Activated CD8-positive, alpha-beta T cell treated with anti-CD3 and anti-CD28 coated beads for 36 hours (primary cell): ENCODE data around the gene ASPSCR1. TPM values are rescaled to one million over a fixed set of nuclear protein-coding genes. Genes with fewer than 3 reads are reported as not detected.

ENCODE experiments used
- ATAC-seq: fragments of 200-7000 bp; cut with Tn5 transposase; one replicate; pipeline ENCODE4 v1.10.0; 2021; ENCODE audit warnings: mild to moderate bottlenecking, moderate library complexity
- CTCF ChIA-PET: fragments of 350-600 bp; sonication (Branson Sonifier 250); formaldehyde crosslinking; loops from one replicate; lab custom pipeline; 2021; ENCODE audit warnings: antibody characterized with exemption; lab: Charles Lee
- POLR2A ChIA-PET: fragments of 350-600 bp; sonication (Branson Sonifier 250); formaldehyde crosslinking; loops from one replicate; lab custom pipeline; 2021; ENCODE audit warnings: antibody characterized with exemption; lab: Charles Lee
- DNase-seq: peaks from one replicate; pipeline ENCODE4 v3.0.0-alpha.2; 2020
- H3K27ac Mint-ChIP-seq: one replicate; pipeline ENCODE4 v1.8.0; 2021; ENCODE audit warnings: mild to moderate bottlenecking, mixed read lengths
- H3K27me3 Mint-ChIP-seq: one replicate; pipeline ENCODE4 v1.8.0; 2021; ENCODE audit warnings: mixed read lengths
- H3K36me3 Mint-ChIP-seq: one replicate; pipeline ENCODE4 v1.8.0; 2021; ENCODE audit warnings: low read depth, mixed read lengths
- H3K4me1 Mint-ChIP-seq: one replicate; pipeline ENCODE4 v1.8.0; 2021; ENCODE audit warnings: low read depth, mixed read lengths
- H3K4me3 Mint-ChIP-seq: one replicate; pipeline ENCODE4 v1.8.0; 2021; ENCODE audit warnings: mild to moderate bottlenecking, moderate library complexity, mixed read lengths
- H3K9me3 Mint-ChIP-seq: one replicate; pipeline ENCODE4 v1.8.0; 2021; ENCODE audit warnings: mixed read lengths
- intact Hi-C: fragments of 100-400 bp; cut with micrococcal nuclease; formaldehyde crosslinking; loops from one replicate; pipeline ENCODE4 v1.10.0; 2022
- total RNA-seq, 2 experiments: library from RNA; stranded (reverse); gene quantifications; one replicate each; pipeline ENCODE4 v1.2.3, GENCODE V29; 2021
- TF ChIP-seq, protein P1 (sequence below): fragments of 200-600 bp; IDR thresholded peaks from one replicate; pipeline ENCODE4 v1.8.0; 2022; ENCODE audit warnings: antibody characterized with exemption, mild to moderate bottlenecking

Gene ASPSCR1
- total RNA-seq, 2 experiments from 2014 or later: 18.7 to 24.5 TPM

DNA sequence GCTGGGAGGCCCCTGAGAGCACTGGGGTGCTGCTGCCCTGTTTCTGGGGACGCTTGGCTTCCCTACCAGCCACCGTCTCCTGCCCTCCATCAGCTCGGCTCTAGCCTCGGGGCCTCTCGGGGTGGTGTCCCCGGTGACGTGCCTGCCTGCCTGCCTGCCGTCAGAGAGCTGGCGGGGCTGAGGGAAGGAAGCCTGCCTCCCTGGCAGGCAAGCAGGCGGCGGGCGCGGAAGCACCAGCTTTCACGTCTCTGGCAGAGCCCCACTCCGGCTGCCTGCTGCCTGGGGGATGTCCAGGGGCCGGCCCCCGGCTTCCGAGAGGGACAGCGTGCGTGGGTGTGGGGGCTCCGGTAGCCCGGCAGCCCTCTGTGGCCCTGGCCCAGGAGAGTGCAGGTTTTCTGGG lies 35.9 kb downstream of the ASPSCR1 start:
- TF ChIP-seq, protein P1, sequence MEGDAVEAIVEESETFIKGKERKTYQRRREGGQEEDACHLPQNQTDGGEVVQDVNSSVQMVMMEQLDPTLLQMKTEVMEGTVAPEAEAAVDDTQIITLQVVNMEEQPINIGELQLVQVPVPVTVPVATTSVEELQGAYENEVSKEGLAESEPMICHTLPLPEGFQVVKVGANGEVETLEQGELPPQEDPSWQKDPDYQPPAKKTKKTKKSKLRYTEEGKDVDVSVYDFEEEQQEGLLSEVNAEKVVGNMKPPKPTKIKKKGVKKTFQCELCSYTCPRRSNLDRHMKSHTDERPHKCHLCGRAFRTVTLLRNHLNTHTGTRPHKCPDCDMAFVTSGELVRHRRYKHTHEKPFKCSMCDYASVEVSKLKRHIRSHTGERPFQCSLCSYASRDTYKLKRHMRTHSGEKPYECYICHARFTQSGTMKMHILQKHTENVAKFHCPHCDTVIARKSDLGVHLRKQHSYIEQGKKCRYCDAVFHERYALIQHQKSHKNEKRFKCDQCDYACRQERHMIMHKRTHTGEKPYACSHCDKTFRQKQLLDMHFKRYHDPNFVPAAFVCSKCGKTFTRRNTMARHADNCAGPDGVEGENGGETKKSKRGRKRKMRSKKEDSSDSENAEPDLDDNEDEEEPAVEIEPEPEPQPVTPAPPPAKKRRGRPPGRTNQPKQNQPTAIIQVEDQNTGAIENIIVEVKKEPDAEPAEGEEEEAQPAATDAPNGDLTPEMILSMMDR: no peak
- peaks cover 6% of the 10 kb centered on the region for H3K4me1 Mint-ChIP-seq
- ChIA-PET CTCF (interaction anchor here (0.9 to 2.1 kb wide), 2 partner anchors 17 to 54 kb away, joined by 3 to 5 read pairs; no protein-coding TSS in a partner anchor), POLR2A (interaction anchor here (0.7 to 1.1 kb wide), 3 partner anchors 16 to 183 kb away, joined by 3 read pairs; no protein-coding TSS in a partner anchor)
- no peaks in the 10 kb centered on the region for H3K27me3 Mint-ChIP-seq
- H3K9me3 Mint-ChIP-seq: no peaks in the 10 kb centered on the region
- ATAC-seq (no peak), DNase-seq (no peak)
- no peaks in the 10 kb centered on the region for H3K36me3 Mint-ChIP-seq
- H3K4me3 Mint-ChIP-seq: no peak overlapping the region
- no peak overlapping the region for H3K27ac Mint-ChIP-seq
- intact Hi-C loops: no loop called here

DNA sequence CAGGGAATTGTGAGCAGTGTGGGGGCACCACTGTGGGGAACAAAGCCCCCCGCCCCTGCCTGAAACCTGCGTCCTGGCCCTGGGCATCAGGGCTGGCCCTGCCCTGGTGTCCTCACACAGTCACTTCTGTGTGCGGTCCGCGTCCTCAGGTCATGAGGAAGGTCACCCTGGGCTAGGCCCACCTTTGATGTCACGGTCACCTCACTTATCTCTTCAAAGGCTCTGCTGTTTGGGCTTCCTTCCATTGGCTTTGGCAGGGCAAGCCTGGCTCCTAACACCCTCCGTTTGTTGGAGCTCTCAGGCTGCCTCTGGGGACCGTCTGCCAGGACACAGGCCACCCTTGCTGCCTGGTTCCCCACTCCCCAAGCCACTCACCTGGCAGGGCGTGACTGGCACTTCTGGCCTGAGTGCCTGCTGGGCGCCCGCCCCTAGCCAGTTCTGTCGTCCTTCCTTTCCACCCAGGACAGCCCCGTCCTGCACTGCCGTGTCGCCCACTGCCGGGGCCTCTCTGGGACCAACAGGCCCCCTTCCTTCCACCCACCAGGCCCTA lies 36.4 kb downstream of the ASPSCR1 start:
- H3K27me3 Mint-ChIP-seq: no peaks in the 10 kb centered on the region
- peaks cover 6% of the 10 kb centered on the region for H3K4me1 Mint-ChIP-seq
- ChIA-PET POLR2A (interaction anchor here (0.7 to 1.1 kb wide), 3 partner anchors 17 to 182 kb away, joined by 3 read pairs; no protein-coding TSS in a partner anchor), CTCF (interaction anchor here (0.9 to 2.1 kb wide), 2 partner anchors 16 to 54 kb away, joined by 3 to 5 read pairs; no protein-coding TSS in a partner anchor)
- no peak for DNase-seq
- no peak overlapping the region for H3K27ac Mint-ChIP-seq
- no peak overlapping the region for H3K4me3 Mint-ChIP-seq
- no peak for ATAC-seq
- peaks cover 3% of the 10 kb centered on the region for H3K36me3 Mint-ChIP-seq
- no peaks in the 10 kb centered on the region for H3K9me3 Mint-ChIP-seq
- intact Hi-C loops: no loop called here
- TF ChIP-seq, protein P1: no peak

DNA sequence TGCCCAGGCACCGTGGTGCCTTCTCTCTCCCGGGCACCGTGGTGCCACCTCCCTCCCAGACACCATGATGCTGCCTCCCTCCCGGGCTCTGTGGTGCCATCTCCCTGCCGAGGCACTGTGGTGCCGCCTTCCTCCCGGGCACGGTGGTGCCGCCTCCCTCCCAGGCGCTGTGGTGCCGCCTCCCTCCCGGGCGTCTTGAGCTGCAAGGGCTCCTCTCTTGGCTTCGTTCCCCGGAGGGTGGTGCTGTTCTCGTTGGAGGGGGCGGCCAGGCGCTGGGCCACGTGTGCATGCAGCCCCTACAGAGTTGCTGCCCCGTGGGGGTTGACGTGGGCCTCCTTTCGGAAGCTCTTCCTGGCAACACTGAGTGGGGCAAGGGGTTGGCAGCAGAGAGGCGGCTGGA lies 37.0 kb downstream of the ASPSCR1 start:
- CTCF ChIA-PET: interaction anchor here (1.7 kb wide), 1 partner anchor 55 kb away, joined by 6 read pairs; no protein-coding TSS in a partner anchor
- Mint-ChIP-seq H3K36me3 (peaks cover 3% of the 10 kb centered on the region), H3K9me3 (no peaks in the 10 kb centered on the region), H3K4me1 (peaks cover 4% of the 10 kb centered on the region), H3K4me3 (no peak overlapping the region), H3K27ac (no peak overlapping the region), H3K27me3 (no peaks in the 10 kb centered on the region)
- POLR2A ChIA-PET: interaction anchor here (0.6 kb wide), 1 partner anchor 128 kb away, joined by 3 read pairs; no protein-coding TSS in a partner anchor
- intact Hi-C loops: no loop called here
- TF ChIP-seq, protein P1: no peak
- DNase-seq (no peak), ATAC-seq (no peak)

DNA sequence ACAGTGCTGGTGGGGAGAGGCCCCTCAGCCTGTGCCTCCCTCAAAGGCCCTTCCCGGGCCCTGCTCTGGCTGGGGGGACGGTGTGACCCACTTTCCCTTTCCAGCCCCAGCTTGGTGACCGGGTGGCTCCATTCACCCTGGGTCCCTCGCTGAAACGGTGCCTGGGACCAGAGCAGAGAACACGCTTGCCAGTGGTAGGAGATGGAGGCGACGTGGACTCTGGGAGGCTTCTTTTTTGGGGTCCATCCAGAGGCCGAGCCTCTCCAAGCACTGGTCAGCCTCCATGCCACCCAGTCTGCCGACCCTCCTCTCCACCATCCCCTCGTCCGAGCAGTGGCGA lies 37.5 kb downstream of the ASPSCR1 start:
- Mint-ChIP-seq H3K4me1 (no peaks in the 10 kb centered on the region), H3K36me3 (peaks cover 3% of the 10 kb centered on the region), H3K9me3 (no peaks in the 10 kb centered on the region), H3K4me3 (no peak overlapping the region), H3K27ac (no peak overlapping the region), H3K27me3 (no peaks in the 10 kb centered on the region)
- intact Hi-C loops: no loop called here
- no peak for ATAC-seq
- no peak for DNase-seq
- ChIA-PET CTCF (interaction anchor here (1.7 kb wide), 1 partner anchor 55 kb away, joined by 6 read pairs; no protein-coding TSS in a partner anchor), POLR2A (interaction anchor here (0.6 kb wide), 1 partner anchor 127 kb away, joined by 3 read pairs; no protein-coding TSS in a partner anchor)
- TF ChIP-seq, protein P1: no peak

DNA sequence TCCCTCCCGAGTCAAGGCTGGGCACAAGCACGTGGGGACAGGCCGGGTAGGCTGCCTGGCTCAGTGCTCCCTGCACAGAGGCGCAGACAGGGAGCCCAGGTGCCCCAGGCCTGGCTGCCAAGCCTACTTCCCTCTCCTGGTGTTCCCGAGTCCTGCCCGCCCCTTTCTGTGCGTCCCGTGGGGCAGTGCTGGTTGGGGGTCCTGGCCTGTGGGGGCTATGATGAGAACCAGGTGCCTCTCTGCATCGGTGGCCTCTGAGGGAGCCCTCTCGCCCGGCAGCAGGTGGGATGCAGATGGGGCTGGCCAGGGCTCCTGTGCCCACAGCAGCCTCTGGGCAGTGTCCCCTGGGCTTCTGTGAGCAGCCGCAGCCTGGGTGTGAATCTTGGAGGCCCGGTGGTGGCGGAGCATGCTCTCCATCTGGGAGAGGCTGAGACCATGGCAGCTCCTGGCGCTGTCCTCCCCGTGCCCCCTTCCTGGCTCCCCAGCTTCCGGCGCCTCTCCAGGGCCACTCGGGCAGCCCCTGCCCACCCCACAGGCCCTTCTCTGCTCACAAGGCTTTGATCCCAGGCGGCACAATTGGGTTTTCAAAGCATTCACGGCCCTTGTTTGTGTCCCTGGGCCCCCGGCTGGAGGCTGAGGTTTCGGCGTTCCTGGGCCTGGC lies 38.0 kb downstream of the ASPSCR1 start:
- TF ChIP-seq, protein P1: no peak
- H3K4me1 Mint-ChIP-seq: no peaks in the 10 kb centered on the region
- intact Hi-C loops: no loop called here
- H3K27ac Mint-ChIP-seq: no peak overlapping the region
- ChIA-PET CTCF (interaction anchor here (1.7 kb wide), 1 partner anchor 56 kb away, joined by 6 read pairs; no protein-coding TSS in a partner anchor), POLR2A (interaction anchor here (1.0 kb wide), 1 partner anchor 36 kb away, joined by 4 read pairs; no protein-coding TSS in a partner anchor)
- H3K4me3 Mint-ChIP-seq: no peak overlapping the region
- H3K36me3 Mint-ChIP-seq: peaks cover 3% of the 10 kb centered on the region
- no peak for DNase-seq
- ATAC-seq: no peak
- H3K27me3 Mint-ChIP-seq: no peaks in the 10 kb centered on the region
- H3K9me3 Mint-ChIP-seq: no peaks in the 10 kb centered on the region
